Small intestine (tissue), 7 donors: ENCODE results near the gene ZNF516. TPM values are rescaled to one million over a fixed set of nuclear protein-coding genes. Genes with fewer than 3 reads are reported as not detected.
A peak's percentile ranks its signal among the peaks of the same experiment; 100 is the strongest.

ENCODE experiments used
- DNase-seq, 2 donors: peaks; one replicate each; pipeline versions ENCODE4 v3.0.0 to v3.0.0-alpha.2; 2013
- FAIRE-seq: peaks from 2 replicates; lab custom pipeline; 2012; peaks lifted over from hg19 to GRCh38; lab: Jason Lieb, UNC
- H3K27ac ChIP-seq, 3 donors: one replicate each; pipeline ENCODE4 v1.5.1; 2013; ENCODE audit warnings: low read length in 2 of 3, mild to moderate bottlenecking in 2 of 3, control low read depth in 1 of 3, inconsistent platforms in 1 of 3, low read depth in 1 of 3, moderate library complexity in 1 of 3
- H3K27me3 ChIP-seq, 3 donors: one replicate each; pipeline ENCODE4 v1.6.1; 2013; ENCODE audit warnings: low read length in 3 of 3, inconsistent platforms in 1 of 3; ENCODE audit not compliant: control insufficient read depth in 3 of 3, insufficient read depth in 3 of 3
- H3K36me3 ChIP-seq, 3 donors: one replicate each; pipeline ENCODE4 v1.6.1; 2013; ENCODE audit warnings: low read length in 3 of 3, inconsistent platforms in 1 of 3, low read depth in 1 of 3, mild to moderate bottlenecking in 1 of 3, moderate library complexity in 1 of 3; ENCODE audit not compliant: control insufficient read depth in 3 of 3, insufficient read depth in 2 of 3
- H3K4me1 ChIP-seq, 3 donors: one replicate each; pipeline ENCODE4 v1.6.1; 2013; ENCODE audit warnings: low read length in 2 of 3, inconsistent platforms in 1 of 3, low read depth in 1 of 3, mild to moderate bottlenecking in 1 of 3, moderate library complexity in 1 of 3; ENCODE audit not compliant: control insufficient read depth in 3 of 3, insufficient read depth in 2 of 3
- H3K4me3 ChIP-seq, 3 donors: one replicate each; pipeline ENCODE4 v1.5.1; 2013; ENCODE audit warnings: low read length in 3 of 3, control low read depth in 1 of 3, inconsistent platforms in 1 of 3, low read depth in 1 of 3, mild to moderate bottlenecking in 1 of 3, moderate library complexity in 1 of 3
- H3K9me3 ChIP-seq, 2 donors: one replicate each; pipeline ENCODE4 v1.6.1; 2013; ENCODE audit warnings: low read depth in 1 of 2, low read length in 1 of 2; ENCODE audit not compliant: control insufficient read depth in 2 of 2, insufficient read depth in 1 of 2
- WGBS, 3 donors: extraction: QIAGEN DNeasy Blood & Tissue Kit; methylation state at CpG; one replicate each; pipeline ENCODE4 v1.1.7; 2013; 5-methylcytosine and 5-hydroxymethylcytosine counted together
- polyA plus RNA-seq, 4 donors: library from polyadenylated mRNA; stranded (reverse) in 3 of 4; unstranded in 1 of 4; fragments of 200-250 nt in 3 of 4; fragments of 120-200 nt in 1 of 4; gene quantifications; one replicate each; pipeline versions ENCODE4 v1.2.1 to v1.2.3, GENCODE V29; 2013
- donor health status: healthy with polysubstance abuse.
- donor health status: control.
- donor health status: control.
- donor health status: Bipolar disorder and iron deficiency.
- donor health status: healthy.

Gene ZNF516
- polyA plus RNA-seq, 4 donors: 4.6 to 15.9 (median 6.5) TPM

DNA sequence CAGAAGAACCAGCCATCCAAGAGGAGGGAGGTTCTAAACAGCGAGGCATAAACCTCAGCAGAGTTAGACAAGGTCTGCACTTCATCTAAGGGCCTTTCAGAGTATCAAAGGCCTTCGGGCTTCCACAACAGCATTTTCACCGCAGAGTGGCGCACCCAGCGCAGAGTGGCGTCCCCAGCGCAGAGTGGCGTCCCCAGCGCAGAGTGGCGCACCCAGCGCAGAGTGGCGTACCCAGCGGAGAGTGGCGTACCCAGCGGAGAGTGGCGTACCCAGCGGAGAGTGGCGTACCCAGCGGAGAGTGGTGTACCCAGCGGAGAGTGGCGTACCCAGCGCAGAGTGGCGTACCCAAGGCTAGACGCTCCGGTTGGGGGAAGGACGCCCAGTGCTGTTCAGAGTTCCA lies 137.9 kb downstream of the ZNF516 start:
- 91 to 95% (median 92%) methylated on average over 26 of the region's 26 CpGs for WGBS, 3 donors
- Histone ChIP-seq H3K9me3 (peaks cover 0 to 9% of the 10 kb centered on the region in 2 donors), H3K4me1 (no peaks in the 10 kb centered on the region), H3K36me3 (peaks cover 0 to 39% (median 9%) of the 10 kb centered on the region in 3 donors), H3K4me3 (no peak overlapping the region), H3K27me3 (no peaks in the 10 kb centered on the region), H3K27ac (no peak overlapping the region)
- FAIRE-seq (no peak), DNase-seq (no peak)

DNA sequence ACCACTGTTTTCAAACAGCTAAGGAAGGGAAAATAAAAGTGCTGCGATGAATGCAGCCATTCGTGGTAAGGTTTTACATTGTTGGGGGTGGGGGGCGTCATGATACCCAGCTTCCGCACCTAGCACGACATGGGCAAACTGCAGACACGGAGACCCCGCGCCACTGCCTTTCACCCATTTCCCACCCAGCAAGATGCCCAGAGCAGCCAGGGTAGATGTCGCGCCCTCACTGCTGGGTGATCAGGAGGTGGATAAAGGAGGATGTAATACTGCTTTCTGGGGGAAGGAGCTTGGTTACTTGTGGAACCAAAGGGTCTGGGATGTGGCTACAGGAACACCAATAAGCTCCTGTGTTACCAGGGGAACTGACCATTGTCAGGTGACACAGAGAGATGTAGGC lies 138.4 kb downstream of the ZNF516 start:
- H3K36me3 ChIP-seq: peaks cover 0 to 35% (median 6%) of the 10 kb centered on the region in 3 donors
- peaks cover 0 to 12% of the 10 kb centered on the region in 2 donors for H3K9me3 ChIP-seq
- FAIRE-seq (no peak), DNase-seq (no peak)
- H3K4me1 ChIP-seq: no peaks in the 10 kb centered on the region
- no peak overlapping the region for H3K27ac ChIP-seq
- 96% methylated on average over 10 of the region's 10 CpGs for WGBS, 3 donors
- no peaks in the 10 kb centered on the region for H3K27me3 ChIP-seq
- H3K4me3 ChIP-seq: no peak overlapping the region

DNA sequence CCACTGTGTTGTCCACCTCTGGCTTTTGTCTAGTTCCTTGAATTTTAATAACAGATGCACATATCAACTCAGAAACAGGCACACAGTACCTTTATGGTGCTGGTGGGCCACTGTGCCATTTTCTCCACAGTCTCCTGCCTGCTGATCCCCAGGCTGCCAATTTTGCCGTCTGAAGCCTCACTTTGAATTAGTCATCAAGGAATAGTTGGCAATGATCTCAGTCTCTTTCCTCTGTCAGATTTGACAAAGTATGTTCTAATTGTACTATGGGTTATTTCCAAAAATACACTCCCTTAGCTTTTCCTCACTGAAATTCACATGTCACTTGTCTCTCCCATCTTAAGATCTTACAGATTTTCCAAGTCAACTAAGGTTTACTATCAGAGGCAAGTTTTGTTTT lies 140.7 kb downstream of the ZNF516 start:
- WGBS, 3 donors: 22 to 37% (median 35%) methylated on average over 1 of the region's 1 CpG
- FAIRE-seq: no peak

DNA sequence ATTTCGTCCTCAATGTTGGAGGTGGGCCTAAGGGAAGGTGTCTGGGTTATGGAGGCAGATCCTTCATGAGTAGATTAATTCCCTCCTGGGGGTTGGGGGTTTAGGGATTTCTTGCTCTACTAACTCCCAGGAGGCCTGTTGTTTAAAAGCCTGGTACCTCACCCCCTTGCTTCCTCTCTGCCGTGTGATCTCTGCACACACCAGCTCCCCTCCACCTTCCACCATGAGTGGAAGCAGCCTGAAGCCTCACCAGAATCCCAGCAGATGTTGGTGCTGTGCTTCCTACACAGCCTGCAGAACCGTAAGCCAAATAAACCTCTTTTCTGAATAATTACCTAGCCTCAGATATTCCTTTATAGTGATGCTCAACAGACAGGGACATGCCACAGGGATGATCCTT lies 141.5 kb downstream of the ZNF516 start:
- DNase-seq: no peak
- Histone ChIP-seq H3K27me3 (no peaks in the 10 kb centered on the region), H3K4me1 (peaks cover 0 to 5% (median 0%) of the 10 kb centered on the region in 3 donors), H3K36me3 (peaks cover 0 to 16% (median 0%) of the 10 kb centered on the region in 3 donors), H3K4me3 (no peak overlapping the region), H3K9me3 (peaks cover 0 to 12% of the 10 kb centered on the region in 2 donors), H3K27ac (no peak overlapping the region)
- FAIRE-seq: no peak
- WGBS, 3 donors: 80 to 90% (median 84%) methylated on average over 3 of the region's 3 CpGs

More for the DNA sequence above, 140.7 kb downstream of the ZNF516 start:
- H3K4me1 ChIP-seq: no peaks in the 10 kb centered on the region
- no peaks in the 10 kb centered on the region for H3K27me3 ChIP-seq
- no peak overlapping the region for H3K27ac ChIP-seq
- H3K4me3 ChIP-seq: no peak overlapping the region
- peaks cover 0 to 12% of the 10 kb centered on the region in 2 donors for H3K9me3 ChIP-seq
- no peak for DNase-seq
- H3K36me3 ChIP-seq: peaks cover 0 to 22% (median 0%) of the 10 kb centered on the region in 3 donors

DNA sequence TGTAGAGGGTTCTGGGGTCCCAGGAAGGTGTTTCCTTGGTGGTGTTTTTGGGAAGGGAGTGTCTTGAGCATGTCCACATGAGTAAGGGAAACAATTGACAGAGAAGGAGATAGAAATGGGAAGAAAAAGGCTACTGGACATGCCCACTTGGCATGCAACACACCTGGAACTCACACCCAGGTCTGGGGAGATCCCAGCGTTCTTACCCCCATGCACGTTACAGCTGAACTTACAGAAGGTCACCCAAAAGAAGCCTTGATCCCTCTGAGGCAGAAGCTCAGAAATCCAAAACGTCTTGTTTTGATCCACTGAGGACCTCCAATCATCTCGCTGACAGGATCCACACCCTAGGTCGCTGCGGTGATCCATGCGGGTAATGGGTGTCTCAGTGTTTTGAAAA lies 142.0 kb downstream of the ZNF516 start:
- FAIRE-seq: no peak
- Histone ChIP-seq H3K4me1 (peaks cover 0 to 6% (median 0%) of the 10 kb centered on the region in 3 donors), H3K27ac (no peak overlapping the region), H3K36me3 (peaks cover 0 to 14% (median 0%) of the 10 kb centered on the region in 3 donors), H3K27me3 (no peaks in the 10 kb centered on the region), H3K9me3 (peaks cover 0 to 12% of the 10 kb centered on the region in 2 donors), H3K4me3 (no peak overlapping the region)
- 93 to 95% (median 94%) methylated on average over 7 of the region's 7 CpGs for WGBS, 3 donors
- DNase-seq: no peak

DNA sequence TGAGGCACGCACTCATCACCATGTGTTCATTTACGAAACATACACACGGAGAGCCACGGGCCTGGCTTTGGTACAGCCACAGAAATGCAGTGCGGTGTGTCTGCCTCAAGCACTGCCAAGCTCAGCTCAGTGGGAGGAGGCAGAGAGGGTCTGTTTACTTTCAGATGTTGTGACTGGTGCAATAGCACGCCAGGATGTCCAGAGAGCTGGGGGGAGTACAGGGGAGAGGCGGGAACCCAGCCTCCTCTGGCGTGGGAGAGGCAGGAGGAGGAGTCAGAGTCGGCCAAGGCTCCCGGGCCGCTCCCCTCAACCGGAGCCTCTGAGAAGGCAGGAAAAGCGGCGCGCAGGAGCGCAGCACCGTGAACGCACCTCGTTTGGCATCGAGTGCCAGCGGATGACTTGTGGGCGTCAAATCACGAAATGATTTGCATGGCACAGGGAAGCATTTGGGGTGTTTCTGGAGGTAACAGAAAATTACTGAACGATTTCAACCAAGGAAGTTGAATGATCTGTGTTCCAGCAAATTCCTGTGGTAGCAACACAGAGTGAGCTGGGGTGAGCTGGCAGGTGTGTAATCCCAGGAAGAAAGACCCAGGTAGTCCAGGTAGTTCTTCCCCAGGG lies 143.0 kb downstream of the ZNF516 start:
- no peak overlapping the region for H3K4me3 ChIP-seq
- peaks cover 0 to 6% (median 0%) of the 10 kb centered on the region in 3 donors for H3K4me1 ChIP-seq
- DNase-seq (peak; percentile 3 to 34), FAIRE-seq (no peak)
- peaks cover 0 to 12% of the 10 kb centered on the region in 2 donors for H3K9me3 ChIP-seq
- H3K36me3 ChIP-seq: peaks cover 0 to 8% (median 0%) of the 10 kb centered on the region in 3 donors
- WGBS, 3 donors: 48 to 68% (median 64%) methylated on average over 24 of the region's 24 CpGs
- no peaks in the 10 kb centered on the region for H3K27me3 ChIP-seq
- no peak overlapping the region for H3K27ac ChIP-seq

DNA sequence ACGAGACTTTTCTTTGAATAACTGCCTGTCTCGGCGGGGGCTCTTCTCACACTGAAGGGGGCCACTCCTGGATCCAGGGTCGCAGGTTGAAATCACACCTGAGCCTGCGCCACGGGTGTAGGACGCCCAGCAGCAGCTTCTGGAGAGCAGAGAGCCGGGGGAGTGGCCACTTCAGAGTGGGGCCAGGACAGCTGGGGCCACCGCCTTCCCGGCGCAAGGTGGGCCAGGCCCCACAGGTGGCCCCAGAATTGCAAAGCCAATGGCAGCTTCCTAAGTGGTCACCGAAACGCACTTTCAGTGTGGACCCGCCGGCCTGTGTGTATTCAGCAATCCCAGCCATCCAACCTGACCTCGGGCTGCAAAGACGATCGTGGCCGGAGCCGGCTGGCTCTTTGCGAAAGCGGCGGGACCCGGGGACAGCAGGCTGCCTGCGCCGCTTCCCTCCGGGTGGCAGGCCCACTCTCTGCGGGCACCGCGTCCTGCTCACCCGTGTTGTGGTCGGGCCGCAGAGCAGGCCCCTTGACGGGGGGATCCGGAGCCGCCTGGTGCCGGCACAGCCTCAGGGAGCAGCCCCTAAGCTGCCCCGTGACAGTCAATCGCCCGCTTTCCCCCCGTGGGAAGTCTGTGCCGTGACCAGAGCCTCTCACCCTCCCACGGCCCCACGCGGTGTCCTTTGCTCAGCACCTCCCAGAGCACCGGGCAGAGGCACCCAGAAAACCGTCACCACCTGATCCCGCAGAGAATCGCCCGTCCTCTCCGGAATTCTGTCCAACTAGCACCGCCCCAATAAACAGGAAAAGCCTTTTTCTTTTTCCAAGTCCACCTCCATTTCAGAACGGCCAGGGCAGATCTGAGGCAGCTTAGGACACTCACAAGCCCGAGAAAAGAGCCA lies 144.7 kb downstream of the ZNF516 start:
- FAIRE-seq (no peak), DNase-seq (no peak)
- WGBS, 3 donors: 77 to 87% (median 81%) methylated on average over 54 of the region's 54 CpGs
- Histone ChIP-seq H3K4me1 (peaks cover 0 to 6% (median 0%) of the 10 kb centered on the region in 3 donors), H3K36me3 (no peaks in the 10 kb centered on the region), H3K4me3 (no peak overlapping the region), H3K27ac (no peak overlapping the region), H3K27me3 (no peaks in the 10 kb centered on the region), H3K9me3 (peaks cover 0 to 12% of the 10 kb centered on the region in 2 donors)

DNA sequence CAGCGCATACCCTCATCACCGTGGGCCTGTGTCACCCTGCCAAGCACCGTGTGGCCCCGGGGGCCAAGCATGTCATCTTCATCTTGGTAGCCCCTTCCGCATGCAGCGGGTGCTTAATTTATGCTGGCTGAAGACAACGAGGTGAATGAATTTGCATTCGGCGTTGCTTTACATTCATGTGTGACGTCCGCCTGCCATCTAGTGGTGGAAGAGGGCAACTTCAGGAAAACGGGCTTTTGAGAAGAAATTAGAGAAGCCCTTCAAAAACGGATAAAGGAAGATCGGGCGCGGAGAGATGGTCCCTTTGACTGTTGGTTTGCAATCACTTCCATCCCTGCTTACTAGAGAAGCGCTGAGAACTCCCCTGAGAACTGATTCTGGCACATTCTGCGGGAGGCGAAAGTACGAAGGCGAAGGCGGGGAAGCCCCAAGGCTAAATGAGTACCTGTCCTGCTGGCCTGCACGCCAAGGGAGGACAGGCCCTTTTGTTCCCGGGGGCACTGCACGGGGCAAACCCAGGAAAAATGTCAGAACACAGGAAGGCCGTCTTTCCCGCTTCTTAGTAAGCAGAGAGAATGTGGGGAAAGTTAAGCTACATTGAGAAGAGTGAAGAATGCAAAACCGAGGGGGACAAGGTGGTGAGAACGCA lies 145.9 kb downstream of the ZNF516 start:
- FAIRE-seq (no peak), DNase-seq (peak; percentile 65 to 74)
- no peak overlapping the region for H3K27ac ChIP-seq
- H3K27me3 ChIP-seq: no peaks in the 10 kb centered on the region
- H3K4me3 ChIP-seq: peak overlapping the region in 1 of 3 donors; percentile 12
- H3K36me3 ChIP-seq: no peaks in the 10 kb centered on the region
- peaks cover 0 to 12% of the 10 kb centered on the region in 2 donors for H3K9me3 ChIP-seq
- H3K4me1 ChIP-seq: peaks cover 0 to 6% (median 0%) of the 10 kb centered on the region in 3 donors
- WGBS, 3 donors: 23 to 29% (median 25%) methylated on average over 29 of the region's 29 CpGs
